Activated CD4-positive, alpha-beta T cell treated with anti-CD3 and anti-CD28 coated beads, Interleukin-2, amount 50 U/mL, for 1 hour (primary cell): ENCODE data around the gene SOBP.

Source experiments
- DNase-seq: peaks from one replicate; pipeline ENCODE4 v3.0.0-alpha.2; 2020

SOBP gene

GRCh38 chr6:107703606-107704005 is 213.7 kb downstream of the SOBP start:
- no peak for DNase-seq

- DNase-seq = no peak
Measured at GRCh38 chr6:107704347-107705013, 214.6 kb downstream of the SOBP start.

GRCh38 chr6:107706516-107707115 is 216.7 kb downstream of the SOBP start:
- no peak for DNase-seq

GRCh38 chr6:107707346-107708275 is 217.7 kb downstream of the SOBP start:
- DNase-seq = no peak

GRCh38 chr6:107708435-107708834 is 218.5 kb downstream of the SOBP start:
- DNase-seq = no peak

GRCh38 chr6:107709341-107709740 is 219.4 kb downstream of the SOBP start:
- DNase-seq = no peak
